Left lung (tissue), 10 donors: ENCODE measurements around the gene DERL3. TPM values are rescaled to one million over a fixed set of nuclear protein-coding genes. Genes with fewer than 3 reads are reported as not detected.

Experiments
- ATAC-seq: fragments of 200-7000 bp; cut with Tn5 transposase; one replicate; pipeline ENCODE4 v1.9.1; 2020; ENCODE audit warnings: moderate library complexity
- DNase-seq, 4 donors: peaks; one replicate each; pipeline ENCODE4 v3.0.0-alpha.2; 2013 to 2020
- H3K27ac ChIP-seq, 2 donors: fragments of 200-600 bp; sonication (generic) in 1 of 2; one replicate each; pipeline versions ENCODE4 v1.5.0 to v1.8.0; 2020 to 2021
- H3K27me3 ChIP-seq, 2 donors: fragments of 200-600 bp; sonication (generic) in 1 of 2; one replicate each; pipeline versions ENCODE4 v1.5.0 to v1.8.0; 2020 to 2021
- H3K36me3 ChIP-seq, 2 donors: fragments of 200-600 bp; sonication (generic) in 1 of 2; one replicate each; pipeline versions ENCODE4 v1.5.0 to v1.8.0; 2020 to 2021
- H3K4me1 ChIP-seq, 2 donors: fragments of 200-600 bp; one replicate each; pipeline ENCODE4 v1.8.0; 2021
- H3K4me3 ChIP-seq, 2 donors: fragments of 200-600 bp; sonication (generic) in 1 of 2; one replicate each; pipeline versions ENCODE4 v1.5.0 to v1.8.0; 2020 to 2021; ENCODE audit warnings: mild to moderate bottlenecking in 1 of 2
- H3K9me3 ChIP-seq, 2 donors: fragments of 200-600 bp; sonication (generic) in 1 of 2; one replicate each; pipeline versions ENCODE4 v1.5.0 to v1.8.0; 2020 to 2021
- CTCF ChIP-seq, 2 donors: fragments of 200-600 bp; sonication (generic) in 1 of 2; IDR thresholded peaks; one replicate each; pipeline versions ENCODE4 v1.5.0 to v1.8.0; 2021; ENCODE audit warnings: antibody characterized with exemption in 2 of 2
- intact Hi-C, 2 donors: fragments of 100-400 bp; cut with DNase I; formaldehyde crosslinking; loops; one replicate each; pipeline versions ENCODE4 v1.11.2 to v1.14.2; 2022
- polyA plus RNA-seq, 6 donors: library from polyadenylated mRNA; unstranded; fragments of 120-200 nt; gene quantifications; one replicate each; pipeline ENCODE4 v1.2.1, GENCODE V29; 2013; ENCODE audit not compliant: insufficient read length in 6 of 6
- total RNA-seq, 2 donors: library from RNA; stranded (reverse); fragmentation: NEBNext Ultra II Directional; extraction: Animal tissue kit (Norgen Biotek cat#: 25700); gene quantifications; one replicate each; pipeline ENCODE4 v1.2.1, GENCODE V29; 2021
- donor health status: DM: no; HTN: yes; CAD: no.
- donor health status: DM: no; HTN: no; CAD: no.

The DERL3 gene
- total and polyA plus RNA-seq, 8 donors: 2.4 to 9.4 (median 4.3) TPM

GRCh38 chr22:23837911-23838680 is 710 bp downstream of the DERL3 start:
- Histone ChIP-seq H3K4me1 (peaks cover 9 to 21% of the 10 kb centered on the region in 2 donors), H3K9me3 (no peaks in the 10 kb centered on the region), H3K27ac (no peak overlapping the region), H3K27me3 (no peaks in the 10 kb centered on the region), H3K36me3 (peaks cover 0 to 41% of the 10 kb centered on the region in 2 donors), H3K4me3 (peak overlapping the region; percentile 45 to 66)
- ATAC-seq: no peak
- DNase-seq: peak in 1 of 4 donors; percentile 80
- no peak for TF ChIP-seq CTCF (IDR thresholded peaks at IDR 0.05)
- intact Hi-C loops: loop anchor here (5.0 to 10.0 kb wide), 2 partner anchors 53 to 66 kb away; partner anchors contain the start of genes MMP11 (in 1 of the 2) and SMARCB1 (in 1 of the 2)

- H3K4me1 ChIP-seq: peaks cover 9 to 21% of the 10 kb centered on the region in 2 donors
- peak in 1 of 4 donors; percentile 67 for DNase-seq
- H3K27ac ChIP-seq: no peak overlapping the region
- no peaks in the 10 kb centered on the region for H3K9me3 ChIP-seq
- no peaks in the 10 kb centered on the region for H3K27me3 ChIP-seq
- no peak for TF ChIP-seq CTCF (IDR thresholded peaks at IDR 0.05)
- no peak for ATAC-seq
- peaks cover 0 to 47% of the 10 kb centered on the region in 2 donors for H3K36me3 ChIP-seq
- intact Hi-C loops: loop anchor here (5.0 to 10.0 kb wide), 2 partner anchors 53 to 65 kb away; partner anchors contain the start of genes MMP11 (in 1 of the 2) and SMARCB1 (in 1 of the 2)
- no peak overlapping the region for H3K4me3 ChIP-seq
These were observed 1.3 kb downstream of the DERL3 start for GRCh38 chr22:23837496-23837859.

GRCh38 chr22:23836692-23837495 is 1.9 kb downstream of the DERL3 start:
- peaks cover 0 to 53% of the 10 kb centered on the region in 2 donors for H3K36me3 ChIP-seq
- H3K4me3 ChIP-seq: no peak overlapping the region
- no peaks in the 10 kb centered on the region for H3K9me3 ChIP-seq
- intact Hi-C loops: loop anchor here (5.0 to 10.0 kb wide), 2 partner anchors 52 to 65 kb away; partner anchors contain the start of genes MMP11 (in 1 of the 2) and SMARCB1 (in 1 of the 2)
- H3K27ac ChIP-seq: no peak overlapping the region
- H3K4me1 ChIP-seq: peaks cover 9 to 21% of the 10 kb centered on the region in 2 donors
- H3K27me3 ChIP-seq: no peaks in the 10 kb centered on the region
- peak in 1 of 4 donors; percentile 60 for DNase-seq
- no peak for TF ChIP-seq CTCF (IDR thresholded peaks at IDR 0.05)
- ATAC-seq: no peak

DNA sequence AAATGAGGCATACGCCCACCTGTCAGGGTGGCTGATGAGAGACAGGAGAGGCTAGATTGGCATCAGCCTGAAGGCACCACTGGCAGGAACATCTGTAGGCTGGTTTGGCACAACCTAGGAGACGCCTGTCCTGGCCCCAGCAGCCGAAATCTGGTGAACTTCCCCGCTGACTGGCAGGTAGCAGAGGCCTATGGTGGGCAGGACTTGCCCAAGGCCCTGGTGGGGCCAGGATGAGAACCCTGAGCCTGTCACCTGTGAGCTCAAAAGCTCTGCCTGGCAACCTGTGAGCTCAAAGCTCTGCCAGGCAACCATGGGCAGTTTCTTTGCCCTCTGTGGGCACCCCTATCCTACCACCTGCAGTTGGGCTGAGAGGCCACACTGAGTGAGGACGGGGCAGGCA is 2.5 kb downstream of the DERL3 start:
- DNase-seq (peak in 1 of 4 donors; percentile 49), ATAC-seq (no peak)
- no peaks in the 10 kb centered on the region for H3K9me3 ChIP-seq
- no peak overlapping the region for H3K4me3 ChIP-seq
- peaks cover 9 to 21% of the 10 kb centered on the region in 2 donors for H3K4me1 ChIP-seq
- no peak overlapping the region for H3K27ac ChIP-seq
- TF ChIP-seq CTCF (IDR thresholded peaks at IDR 0.05): no peak
- intact Hi-C loops: loop anchor here (5.0 to 10.0 kb wide), 2 partner anchors 51 to 64 kb away; partner anchors contain the start of genes MMP11 (in 1 of the 2) and SMARCB1 (in 1 of the 2)
- H3K36me3 ChIP-seq: peaks cover 0 to 59% of the 10 kb centered on the region in 2 donors
- no peaks in the 10 kb centered on the region for H3K27me3 ChIP-seq
